Motor neuron (in vitro differentiated cells): Measurements from ENCODE around the gene B3GALT4. TPM values are rescaled to one million over a fixed set of nuclear protein-coding genes. Genes with fewer than 3 reads are reported as not detected.

ENCODE experiments used
- ATAC-seq, 8 experiments: fragments of 200-7000 bp; cut with Tn5 transposase; replicated peaks in 6 of 8; 2 replicates each; pipeline ENCODE4 v1.8.0; 2021; ENCODE audit warnings: mild to moderate bottlenecking in 8 of 8, moderate library complexity in 8 of 8
- H3K27ac ChIP-seq, 2 donors: fragments of 250-450 bp; sonication (Bioruptor Pico); 2 replicates each; pipeline ENCODE4 v1.9.0; 2021; ENCODE audit warnings: antibody characterized with exemption in 2 of 2, mild to moderate bottlenecking in 2 of 2, moderate library complexity in 1 of 2
- H3K4me1 ChIP-seq, 2 donors: fragments of 250-450 bp; sonication (Bioruptor Pico); replicated peaks in 1 of 2; 2 replicates each; pipeline ENCODE4 v1.6.1; 2021; ENCODE audit warnings: antibody characterized with exemption in 2 of 2, mild to moderate bottlenecking in 2 of 2, moderate library complexity in 1 of 2
- H3K4me3 ChIP-seq, 5 donors: fragments of 250-450 bp; sonication (Bioruptor Pico); 2 replicates each; pipeline ENCODE4 v1.9.0; 2021; ENCODE audit warnings: antibody characterized with exemption in 5 of 5, mild to moderate bottlenecking in 5 of 5, moderate library complexity in 4 of 5
- WGBS, 10 experiments: fragments of 450-650 bp; shearing (Covaris generic); methylation state at CpG; one replicate each; pipeline ENCODE4 v1.0.0; 2022; 5-methylcytosine and 5-hydroxymethylcytosine counted together
- in situ Hi-C, 9 experiments: fragments of 400-800 bp; cut with MboI; loops; one replicate each; pipeline ENCODE4 v1.15.0; 2021; ENCODE audit warnings: low sequenced_read_pairs in 9 of 9, low pct_unique_long_range_greater_than_20kb in 2 of 9; ENCODE audit not compliant: unreplicated experiment in 9 of 9
- total RNA-seq, 8 experiments: library from RNA; unstranded; fragments of 300-600 nt; gene quantifications; 2 replicates each; pipeline versions ENCODE4 v1.2.3 to v1.2.4, GENCODE V29; 2022

The B3GALT4 gene
- total RNA-seq = 1 to 10 TPM; 1.5 to 6.0 (median 5.1) TPM

GRCh38 chr6:33276864-33277662 is at the start of gene B3GALT4:
Gene B3GALT4, plus strand, starts transcription at chr6:33277123. Its CDS starts 297 bp downstream, at chr6:33277420.
- peaks cover 39 to 47% of the 10 kb centered on the region in 2 donors for H3K4me1 ChIP-seq
- in situ Hi-C loops = no loop called here
- ATAC-seq = peak; percentile 66 to 85 (median 82)
- H3K27ac ChIP-seq = peak within 1 kb of the TSS; percentile 76 to 79
- H3K4me3 ChIP-seq = peak within 1 kb of the TSS; percentile 36 to 48 (median 38)
- 0 to 6% (median 0%) methylated on average over 3 to 12 of the region's 80 CpGs; no CpG with 5 or more reads in 4 of the 10 experiments for WGBS, 10 experiments

GRCh38 chr6:33235221-33235634 is 41.7 kb upstream of the B3GALT4 start:
- 0 to 21% (median 14%) methylated on average over 1 to 4 of the region's 6 CpGs; no CpG with 5 or more reads in 2 of the 10 experiments for WGBS, 10 experiments
- H3K4me3 ChIP-seq = no peak overlapping the region
- in situ Hi-C loops = loop anchor here in 6 of 9 experiments (25.0 kb wide), 2 partner anchors 123 to 223 kb away; partner anchors contain the start of gene HLA-DOA (in 5 of the 6)
- no peak overlapping the region for H3K27ac ChIP-seq
- peak in 3 of 8 experiments; percentile 35 to 65 (median 56) for ATAC-seq
- H3K4me1 ChIP-seq = peaks cover 0 to 7% of the 10 kb centered on the region in 2 donors

- H3K27ac ChIP-seq = no peak overlapping the region
- H3K4me1 ChIP-seq = peaks cover 0 to 7% of the 10 kb centered on the region in 2 donors
- in situ Hi-C loops = loop anchor here in 6 of 9 experiments (25.0 kb wide), 2 partner anchors 124 to 224 kb away; partner anchors contain the start of gene HLA-DOA (in 5 of the 6)
- ATAC-seq = no peak
- no peak overlapping the region for H3K4me3 ChIP-seq
These were observed 40.6 kb upstream of the B3GALT4 start for GRCh38 chr6:33236328-33236727.

- in situ Hi-C loops = loop anchor here in 6 of 9 experiments (25.0 kb wide), 2 partner anchors 125 to 225 kb away; partner anchors contain the start of gene HLA-DOA (in 5 of the 6)
- 18 to 100% (median 88%) methylated on average over 1 to 5 of the region's 6 CpGs; no CpG with 5 or more reads in 3 of the 10 experiments for WGBS, 10 experiments
- ATAC-seq = no peak
- Histone ChIP-seq H3K4me1 (peaks cover 0 to 7% of the 10 kb centered on the region in 2 donors), H3K4me3 (no peak overlapping the region), H3K27ac (no peak overlapping the region)
These were observed 40.1 kb upstream of the B3GALT4 start for GRCh38 chr6:33236852-33237251.

GRCh38 chr6:33237741-33238140 is 39.2 kb upstream of the B3GALT4 start:
- WGBS, 10 experiments = 0 to 100% (median 75%) methylated on average over 1 to 2 of the region's 2 CpGs; no CpG with 5 or more reads in 1 of the 10 experiments
- in situ Hi-C loops = loop anchor here in 6 of 9 experiments (25.0 kb wide), 2 partner anchors 125 to 225 kb away; partner anchors contain the start of gene HLA-DOA (in 5 of the 6)
- Histone ChIP-seq H3K4me1 (peaks cover 0 to 7% of the 10 kb centered on the region in 2 donors), H3K4me3 (no peak overlapping the region), H3K27ac (no peak overlapping the region)
- no peak for ATAC-seq

- ATAC-seq = no peak
- in situ Hi-C loops = loop anchor here in 6 of 9 experiments (10.0 to 25.0 kb wide), 3 partner anchors 130 to 230 kb away; partner anchors contain the start of gene HLA-DOA (in 5 of the 6)
- 31 to 92% (median 70%) methylated on average over 2 to 3 of the region's 3 CpGs for WGBS, 10 experiments
These were observed 35.0 kb upstream of the B3GALT4 start for GRCh38 chr6:33241968-33242367.

GRCh38 chr6:33243476-33243875 is 33.4 kb upstream of the B3GALT4 start:
- ATAC-seq = no peak
- WGBS, 10 experiments = 0 to 50% (median 31%) methylated on average over 1 of the region's 1 CpG; no CpG with 5 or more reads in 4 of the 10 experiments
- Histone ChIP-seq H3K4me3 (no peak overlapping the region), H3K27ac (no peak overlapping the region), H3K4me1 (peaks cover 2 to 6% of the 10 kb centered on the region in 2 donors)
- in situ Hi-C loops = loop anchor here in 6 of 9 experiments (10.0 to 25.0 kb wide), 3 partner anchors 131 to 231 kb away; partner anchors contain the start of gene HLA-DOA (in 5 of the 6)

More at GRCh38 chr6:33241968-33242367, 35.0 kb upstream of the B3GALT4 start:
- H3K27ac ChIP-seq = no peak overlapping the region
- H3K4me1 ChIP-seq = no peaks in the 10 kb centered on the region
- no peak overlapping the region for H3K4me3 ChIP-seq

- Histone ChIP-seq H3K27ac (no peak overlapping the region), H3K4me3 (peak overlapping the region; percentile 38 to 52 (median 45)), H3K4me1 (peaks cover 12 to 14% of the 10 kb centered on the region in 2 donors)
- 0 to 10% (median 0%) methylated on average over 1 to 11 of the region's 28 CpGs; no CpG with 5 or more reads in 5 of the 10 experiments for WGBS, 10 experiments
- peak; percentile 19 to 36 (median 24) for ATAC-seq
- in situ Hi-C loops = loop anchor here in 7 of 9 experiments (5.0 to 25.0 kb wide), 4 partner anchors 81 to 236 kb away; partner anchors contain the start of gene HLA-DOA (in 5 of the 7)
These were observed 28.8 kb upstream of the B3GALT4 start for GRCh38 chr6:33247977-33248642.

GRCh38 chr6:33248643-33248931 is 28.3 kb upstream of the B3GALT4 start:
- Histone ChIP-seq H3K4me1 (peaks cover 12 to 14% of the 10 kb centered on the region in 2 donors), H3K27ac (no peak overlapping the region), H3K4me3 (peak overlapping the region; percentile 38 to 52 (median 45))
- 0 to 12% (median 1%) methylated on average over 3 to 12 of the region's 18 CpGs; no CpG with 5 or more reads in 6 of the 10 experiments for WGBS, 10 experiments
- in situ Hi-C loops = loop anchor here in 7 of 9 experiments (5.0 to 25.0 kb wide), 4 partner anchors 81 to 236 kb away; partner anchors contain the start of gene HLA-DOA (in 5 of the 7)
- peak; percentile 1 to 11 (median 6) for ATAC-seq

GRCh38 chr6:33248932-33249731 is 27.8 kb upstream of the B3GALT4 start:
- 0 to 9% (median 0%) methylated on average over 6 to 33 of the region's 58 CpGs; no CpG with 5 or more reads in 3 of the 10 experiments for WGBS, 10 experiments
- in situ Hi-C loops = loop anchor here in 7 of 9 experiments (5.0 to 25.0 kb wide), 4 partner anchors 82 to 237 kb away; partner anchors contain the start of gene HLA-DOA (in 5 of the 7)
- peak; percentile 86 to 96 (median 90) for ATAC-seq
- Histone ChIP-seq H3K27ac (peak overlapping the region; percentile 63 to 82), H3K4me3 (peak overlapping the region; percentile 38 to 52 (median 45)), H3K4me1 (peaks cover 12 to 14% of the 10 kb centered on the region in 2 donors)

GRCh38 chr6:33249732-33250630 is 26.9 kb upstream of the B3GALT4 start:
- in situ Hi-C loops = loop anchor here in 7 of 9 experiments (5.0 to 25.0 kb wide), 4 partner anchors 83 to 238 kb away; partner anchors contain the start of gene HLA-DOA (in 5 of the 7)
- WGBS, 10 experiments = 0 to 55% (median 23%) methylated on average over 1 to 11 of the region's 15 CpGs; no CpG with 5 or more reads in 2 of the 10 experiments
- Histone ChIP-seq H3K27ac (peak overlapping the region; percentile 63 to 82), H3K4me1 (peaks cover 12 to 14% of the 10 kb centered on the region in 2 donors), H3K4me3 (peak overlapping the region; percentile 38 to 52 (median 45))
- peak in 6 of 8 experiments; percentile 0 to 22 (median 15) for ATAC-seq
